ENCODE data around the gene TNFRSF4. TPM values are rescaled to one million over a fixed set of nuclear protein-coding genes. Genes with fewer than 3 reads are reported as not detected.

TNFRSF4 gene
- total and polyA plus RNA-seq, 2 of the 13 experiments (the other 11 are each of a cell fraction or from before 2014, with no cell fraction given): not detected

DNA sequence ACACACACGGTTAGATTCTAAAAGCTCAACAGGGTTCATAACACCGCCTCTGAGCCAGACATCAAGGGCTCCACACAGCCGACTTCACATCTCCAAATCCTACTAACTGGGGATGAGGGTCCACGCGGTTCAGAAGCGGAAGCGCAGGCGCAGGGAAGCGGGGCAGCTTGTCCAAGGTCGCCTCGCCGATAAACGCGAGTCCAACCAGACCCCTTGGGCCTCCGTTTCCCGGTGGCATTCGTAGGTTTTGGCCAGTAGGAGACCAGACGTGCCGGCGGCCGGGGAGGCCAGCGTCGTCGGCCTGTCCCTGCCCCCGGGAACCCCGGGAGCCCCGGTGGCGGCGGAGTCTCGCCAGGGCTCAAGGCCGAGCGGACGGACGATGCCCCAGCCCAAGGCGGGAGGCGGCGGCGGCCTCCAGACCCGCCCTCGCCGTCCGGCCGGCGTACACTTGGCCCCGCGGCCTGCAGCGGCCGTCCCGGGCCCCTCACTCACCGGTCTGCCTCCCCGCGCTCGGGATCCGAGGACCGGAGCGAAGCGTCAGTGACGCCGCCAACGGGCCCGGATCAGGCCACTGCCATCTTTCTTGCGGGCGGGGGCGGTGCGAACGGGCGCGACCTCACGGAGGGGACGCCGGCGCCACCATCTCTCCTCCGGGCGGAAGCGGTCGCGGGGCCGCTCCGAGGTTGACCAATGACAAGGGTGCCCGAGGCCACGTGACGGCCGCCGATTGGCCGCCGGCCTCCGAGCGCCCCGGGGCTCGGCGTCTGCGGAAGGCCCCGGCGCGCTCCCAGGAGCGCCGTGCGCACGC, 17.7 kb upstream of the TNFRSF4 start, which contains the start of gene SDF4 (continued):
- TF ChIP-seq HNF4A (CRISPR knock-in tag; IDR thresholded peaks at IDR 0.05) (0 out of 2 replicates have a peak, but pooled peaks have one; percentile 3), SP5 (CRISPR knock-in tag; IDR thresholded peaks at IDR 0.05; ENCODE audit: borderline replicate concordance, low read depth) (0 out of 2 replicates have a peak, but pooled peaks have one; percentile 27), MXI1 (IDR thresholded peaks at IDR 0.05; ENCODE audit: borderline replicate concordance, low read depth, low read length) (peak; percentile 11; the same call in 1 of the 3 replicates), RARG (CRISPR knock-in tag; IDR thresholded peaks at IDR 0.05; ENCODE audit: low read depth) (peak; percentile 78; the same call in 1 of the 2 replicates), MEIS2 (CRISPR knock-in tag; IDR thresholded peaks at IDR 0.05) (no peak), ARNTL (CRISPR knock-in tag; IDR thresholded peaks at IDR 0.05) (peak; percentile 52; the same call in 1 of the 2 replicates), PRMT3 (CRISPR knock-in tag; IDR thresholded peaks at IDR 0.05; ENCODE audit: borderline replicate concordance, low read depth) (peak; percentile 65; the same call in 1 of the 2 replicates), TP53 (CRISPR knock-in tag; conservative IDR thresholded peaks at IDR 0.05) (no peak), ZNF558 (CRISPR knock-in tag; IDR thresholded peaks at IDR 0.05; ENCODE audit: borderline replicate concordance) (peak; percentile 47; the same call in 1 of the 2 replicates), IRF2 (CRISPR knock-in tag; IDR thresholded peaks at IDR 0.05) (0 out of 2 replicates have a peak, but pooled peaks have one; percentile 63), ZNF839 (CRISPR knock-in tag; IDR thresholded peaks at IDR 0.05; ENCODE audit: borderline replicate concordance) (no peak), REL (CRISPR knock-in tag; conservative IDR thresholded peaks at IDR 0.05) (peak; percentile 77; the same call in 1 of the 2 replicates), YY1 (IDR thresholded peaks at IDR 0.05; ENCODE audit: insufficient read depth, insufficient replicate concordance, low read depth, low read length) (peak; percentile 100), AGO2 (optimal IDR thresholded peaks at IDR 0.05; ENCODE audit: low read depth, low read length) (peak; percentile 95), NRL (CRISPR knock-in tag; IDR thresholded peaks at IDR 0.05; ENCODE audit: borderline replicate concordance) (peak; percentile 83; the same call in 1 of the 2 replicates), ZNF34 (CRISPR knock-in tag; IDR thresholded peaks at IDR 0.05; ENCODE audit: borderline replicate concordance) (no peak), ZNF160 (CRISPR knock-in tag; IDR thresholded peaks at IDR 0.05) (no peak)
- TF ChIP-seq, protein P1, sequence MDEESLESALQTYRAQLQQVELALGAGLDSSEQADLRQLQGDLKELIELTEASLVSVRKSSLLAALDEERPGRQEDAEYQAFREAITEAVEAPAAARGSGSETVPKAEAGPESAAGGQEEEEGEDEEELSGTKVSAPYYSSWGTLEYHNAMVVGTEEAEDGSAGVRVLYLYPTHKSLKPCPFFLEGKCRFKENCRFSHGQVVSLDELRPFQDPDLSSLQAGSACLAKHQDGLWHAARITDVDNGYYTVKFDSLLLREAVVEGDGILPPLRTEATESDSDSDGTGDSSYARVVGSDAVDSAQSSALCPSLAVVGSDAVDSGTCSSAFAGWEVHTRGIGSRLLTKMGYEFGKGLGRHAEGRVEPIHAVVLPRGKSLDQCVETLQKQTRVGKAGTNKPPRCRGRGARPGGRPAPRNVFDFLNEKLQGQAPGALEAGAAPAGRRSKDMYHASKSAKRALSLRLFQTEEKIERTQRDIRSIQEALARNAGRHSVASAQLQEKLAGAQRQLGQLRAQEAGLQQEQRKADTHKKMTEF (CRISPR knock-in tag; IDR thresholded peaks at IDR 0.05): peak; percentile 75; the same call in 1 of the 2 replicates
- TF ChIP-seq, protein P2, sequence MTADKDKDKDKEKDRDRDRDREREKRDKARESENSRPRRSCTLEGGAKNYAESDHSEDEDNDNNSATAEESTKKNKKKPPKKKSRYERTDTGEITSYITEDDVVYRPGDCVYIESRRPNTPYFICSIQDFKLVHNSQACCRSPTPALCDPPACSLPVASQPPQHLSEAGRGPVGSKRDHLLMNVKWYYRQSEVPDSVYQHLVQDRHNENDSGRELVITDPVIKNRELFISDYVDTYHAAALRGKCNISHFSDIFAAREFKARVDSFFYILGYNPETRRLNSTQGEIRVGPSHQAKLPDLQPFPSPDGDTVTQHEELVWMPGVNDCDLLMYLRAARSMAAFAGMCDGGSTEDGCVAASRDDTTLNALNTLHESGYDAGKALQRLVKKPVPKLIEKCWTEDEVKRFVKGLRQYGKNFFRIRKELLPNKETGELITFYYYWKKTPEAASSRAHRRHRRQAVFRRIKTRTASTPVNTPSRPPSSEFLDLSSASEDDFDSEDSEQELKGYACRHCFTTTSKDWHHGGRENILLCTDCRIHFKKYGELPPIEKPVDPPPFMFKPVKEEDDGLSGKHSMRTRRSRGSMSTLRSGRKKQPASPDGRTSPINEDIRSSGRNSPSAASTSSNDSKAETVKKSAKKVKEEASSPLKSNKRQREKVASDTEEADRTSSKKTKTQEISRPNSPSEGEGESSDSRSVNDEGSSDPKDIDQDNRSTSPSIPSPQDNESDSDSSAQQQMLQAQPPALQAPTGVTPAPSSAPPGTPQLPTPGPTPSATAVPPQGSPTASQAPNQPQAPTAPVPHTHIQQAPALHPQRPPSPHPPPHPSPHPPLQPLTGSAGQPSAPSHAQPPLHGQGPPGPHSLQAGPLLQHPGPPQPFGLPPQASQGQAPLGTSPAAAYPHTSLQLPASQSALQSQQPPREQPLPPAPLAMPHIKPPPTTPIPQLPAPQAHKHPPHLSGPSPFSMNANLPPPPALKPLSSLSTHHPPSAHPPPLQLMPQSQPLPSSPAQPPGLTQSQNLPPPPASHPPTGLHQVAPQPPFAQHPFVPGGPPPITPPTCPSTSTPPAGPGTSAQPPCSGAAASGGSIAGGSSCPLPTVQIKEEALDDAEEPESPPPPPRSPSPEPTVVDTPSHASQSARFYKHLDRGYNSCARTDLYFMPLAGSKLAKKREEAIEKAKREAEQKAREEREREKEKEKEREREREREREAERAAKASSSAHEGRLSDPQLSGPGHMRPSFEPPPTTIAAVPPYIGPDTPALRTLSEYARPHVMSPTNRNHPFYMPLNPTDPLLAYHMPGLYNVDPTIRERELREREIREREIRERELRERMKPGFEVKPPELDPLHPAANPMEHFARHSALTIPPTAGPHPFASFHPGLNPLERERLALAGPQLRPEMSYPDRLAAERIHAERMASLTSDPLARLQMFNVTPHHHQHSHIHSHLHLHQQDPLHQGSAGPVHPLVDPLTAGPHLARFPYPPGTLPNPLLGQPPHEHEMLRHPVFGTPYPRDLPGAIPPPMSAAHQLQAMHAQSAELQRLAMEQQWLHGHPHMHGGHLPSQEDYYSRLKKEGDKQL (CRISPR knock-in tag; IDR thresholded peaks at IDR 0.05; ENCODE audit: low read depth): 0 out of 2 replicates have a peak, but pooled peaks have one; percentile 19
- TF ChIP-seq, protein P3, sequence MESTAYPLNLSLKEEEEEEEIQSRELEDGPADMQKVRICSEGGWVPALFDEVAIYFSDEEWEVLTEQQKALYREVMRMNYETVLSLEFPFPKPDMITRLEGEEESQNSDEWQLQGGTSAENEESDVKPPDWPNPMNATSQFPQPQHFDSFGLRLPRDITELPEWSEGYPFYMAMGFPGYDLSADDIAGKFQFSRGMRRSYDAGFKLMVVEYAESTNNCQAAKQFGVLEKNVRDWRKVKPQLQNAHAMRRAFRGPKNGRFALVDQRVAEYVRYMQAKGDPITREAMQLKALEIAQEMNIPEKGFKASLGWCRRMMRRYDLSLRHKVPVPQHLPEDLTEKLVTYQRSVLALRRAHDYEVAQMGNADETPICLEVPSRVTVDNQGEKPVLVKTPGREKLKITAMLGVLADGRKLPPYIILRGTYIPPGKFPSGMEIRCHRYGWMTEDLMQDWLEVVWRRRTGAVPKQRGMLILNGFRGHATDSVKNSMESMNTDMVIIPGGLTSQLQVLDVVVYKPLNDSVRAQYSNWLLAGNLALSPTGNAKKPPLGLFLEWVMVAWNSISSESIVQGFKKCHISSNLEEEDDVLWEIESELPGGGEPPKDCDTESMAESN (CRISPR knock-in tag; conservative IDR thresholded peaks at IDR 0.05): peak; percentile 50
